Uterus (tissue), 4 donors: ENCODE results near the gene IGFN1. TPM values are rescaled to one million over a fixed set of nuclear protein-coding genes. Genes with fewer than 3 reads are reported as not detected.
A peak's percentile ranks its signal among the peaks of the same experiment; 100 is the strongest.
"Not testable (repeated sequence)": the region's sequence is repeated elsewhere in the genome, so short reads cannot be mapped to it uniquely, and the experiment has no call there.

Experiments
- DNase-seq, 2 donors: peaks; one replicate each; pipeline ENCODE4 v3.0.0-alpha.2; 2019 to 2020
- H3K27ac ChIP-seq, 2 donors: fragments of 200-600 bp; sonication (generic); 1 replicate in 1 of 2; 2 replicates in 1 of 2; pipeline ENCODE4 v1.5.1; 2016 to 2018
- H3K27me3 ChIP-seq, 2 donors: fragments of 200-600 bp; sonication (generic); one replicate each; pipeline ENCODE4 v1.5.1; 2018 to 2019; ENCODE audit warnings: control low read depth in 1 of 2
- H3K36me3 ChIP-seq, 2 donors: fragments of 200-600 bp; sonication (generic); one replicate each; pipeline ENCODE4 v1.5.1; 2019; ENCODE audit warnings: control low read depth in 1 of 2
- H3K4me1 ChIP-seq, 2 donors: fragments of 200-600 bp; sonication (generic); one replicate each; pipeline ENCODE4 v1.5.1; 2018 to 2019; ENCODE audit warnings: control low read depth in 1 of 2
- H3K4me3 ChIP-seq, 2 donors: fragments of 200-600 bp; sonication (generic); 1 replicate in 1 of 2; 2 replicates in 1 of 2; pipeline ENCODE4 v1.5.1; 2018 to 2019; ENCODE audit warnings: mild to moderate bottlenecking in 1 of 2
- H3K9me3 ChIP-seq, 2 donors: fragments of 200-600 bp; sonication (generic); one replicate each; pipeline ENCODE4 v1.5.1; 2019; ENCODE audit warnings: control low read depth in 1 of 2
- POLR2A ChIP-seq, 2 donors: fragments of 450-650 bp; IDR thresholded peaks; one replicate each; pipeline ENCODE4 v1.6.1; 2016; ENCODE audit warnings: antibody characterized with exemption in 2 of 2, mild to moderate bottlenecking in 1 of 2, moderate library complexity in 1 of 2
- intact Hi-C: fragments of 100-400 bp; cut with DNase I; formaldehyde crosslinking; loops from one replicate; pipeline ENCODE4 v1.15.1; 2023; ENCODE audit warnings: low total_unique reads
- total RNA-seq, 4 donors: library from RNA; depleted of rRNA in 3 of 4; stranded (reverse); fragments of >200 nt in 3 of 4; gene quantifications; one replicate each; pipeline versions ENCODE4 v1.1.0 to v1.2.4, GENCODE V29; 2014 to 2023
- TF ChIP-seq, protein P1 (sequence below), 4 experiments: fragments of 200-600 bp in 2 of 4; fragments of 450-650 bp in 2 of 4; sonication (generic) in 2 of 4; IDR thresholded peaks; one replicate each; pipeline ENCODE4 v1.5.1; 2016 to 2019; ENCODE audit warnings: antibody characterized with exemption in 4 of 4, mild to moderate bottlenecking in 2 of 4, moderate library complexity in 1 of 4
- donor health status: DM: yes; HTN: yes; CAD: no.

Gene IGFN1
- total RNA-seq, 4 donors from 2014 or later, result 0.51 to 5.4 (median 2.1) TPM; not detected in 1

DNA sequence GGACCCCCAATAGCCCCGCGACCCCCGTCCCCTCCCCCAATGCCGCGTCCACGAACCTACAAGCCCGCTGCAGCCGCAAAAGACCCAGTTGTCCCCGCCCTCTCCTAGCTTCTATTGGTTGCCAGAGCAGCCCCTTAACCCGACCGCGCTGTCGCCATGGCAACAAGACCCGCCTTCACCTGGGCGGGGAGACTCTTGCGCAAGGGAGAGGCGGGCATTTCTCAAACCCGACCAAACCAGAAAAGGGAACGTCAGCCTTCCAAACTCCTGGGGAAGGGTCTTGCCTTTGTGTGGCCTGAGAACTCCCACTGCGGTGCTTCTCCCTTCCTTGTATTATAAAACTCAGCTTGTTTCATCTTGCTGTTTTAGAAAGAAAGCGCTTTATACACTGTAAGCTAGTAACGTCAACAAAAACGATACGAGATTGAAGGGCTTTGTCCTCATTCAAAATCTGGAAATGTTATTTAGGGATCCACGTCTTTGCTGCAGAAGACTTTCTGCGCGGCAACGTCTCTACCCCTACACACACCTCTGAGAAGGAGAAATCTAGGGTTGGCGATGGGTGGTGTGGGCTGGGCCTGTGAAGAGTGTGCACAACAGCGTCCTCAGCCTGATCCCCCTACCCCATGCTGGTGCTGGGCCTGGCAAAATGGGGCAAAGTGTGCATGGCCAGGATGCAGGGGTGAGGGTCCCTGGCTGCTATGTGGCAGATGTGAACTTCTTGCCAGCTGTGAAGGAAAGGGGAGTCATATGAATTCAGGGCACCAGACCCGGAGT, 36.0 kb upstream of the IGFN1 start, which contains the start of gene TMEM9:
TSS of gene TMEM9 (minus strand) at position 86 of the 777 bp plus-strand sequence. CDS start 551 bp downstream, outside the sequence.
- peaks cover 0 to 7% of the 10 kb centered on the region in 2 donors for H3K4me1 ChIP-seq
- no peaks in the 10 kb centered on the region for H3K9me3 ChIP-seq
- peak; percentile 97 to 98 for DNase-seq
- peak within 1 kb of the TSS; percentile 76 to 79 for H3K27ac ChIP-seq
- TF ChIP-seq POLR2A (IDR thresholded peaks at IDR 0.05), result peak; percentile 35 to 55
- TF ChIP-seq, protein P1, sequence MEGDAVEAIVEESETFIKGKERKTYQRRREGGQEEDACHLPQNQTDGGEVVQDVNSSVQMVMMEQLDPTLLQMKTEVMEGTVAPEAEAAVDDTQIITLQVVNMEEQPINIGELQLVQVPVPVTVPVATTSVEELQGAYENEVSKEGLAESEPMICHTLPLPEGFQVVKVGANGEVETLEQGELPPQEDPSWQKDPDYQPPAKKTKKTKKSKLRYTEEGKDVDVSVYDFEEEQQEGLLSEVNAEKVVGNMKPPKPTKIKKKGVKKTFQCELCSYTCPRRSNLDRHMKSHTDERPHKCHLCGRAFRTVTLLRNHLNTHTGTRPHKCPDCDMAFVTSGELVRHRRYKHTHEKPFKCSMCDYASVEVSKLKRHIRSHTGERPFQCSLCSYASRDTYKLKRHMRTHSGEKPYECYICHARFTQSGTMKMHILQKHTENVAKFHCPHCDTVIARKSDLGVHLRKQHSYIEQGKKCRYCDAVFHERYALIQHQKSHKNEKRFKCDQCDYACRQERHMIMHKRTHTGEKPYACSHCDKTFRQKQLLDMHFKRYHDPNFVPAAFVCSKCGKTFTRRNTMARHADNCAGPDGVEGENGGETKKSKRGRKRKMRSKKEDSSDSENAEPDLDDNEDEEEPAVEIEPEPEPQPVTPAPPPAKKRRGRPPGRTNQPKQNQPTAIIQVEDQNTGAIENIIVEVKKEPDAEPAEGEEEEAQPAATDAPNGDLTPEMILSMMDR (IDR thresholded peaks at IDR 0.05), result no peak
- no peaks in the 10 kb centered on the region for H3K36me3 ChIP-seq
- intact Hi-C loops, result no loop called here
- H3K4me3 ChIP-seq, result peak within 1 kb of the TSS; percentile 63 to 95
- H3K27me3 ChIP-seq, result no peaks in the 10 kb centered on the region

DNA sequence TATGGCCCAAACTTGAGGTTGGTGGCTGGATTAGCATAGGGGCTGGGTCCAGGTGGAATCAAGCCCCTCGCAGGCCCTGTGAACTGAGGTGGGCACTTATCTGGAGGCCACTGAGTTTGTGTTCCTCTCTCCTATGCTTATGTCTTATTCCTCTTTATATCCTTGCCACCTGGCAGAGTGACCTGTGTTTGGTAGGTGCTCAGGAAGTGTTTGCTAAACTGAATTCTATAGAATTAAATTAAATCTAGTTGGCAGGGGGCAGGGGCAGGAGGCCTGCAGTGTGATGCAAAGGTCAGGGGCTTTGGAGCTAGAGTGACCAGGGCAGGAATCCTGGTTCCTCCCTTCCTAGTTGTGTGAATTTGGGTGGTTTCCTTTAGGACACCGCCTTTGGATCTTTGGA, 35.3 kb upstream of the IGFN1 start:
- TF ChIP-seq, protein P1 (IDR thresholded peaks at IDR 0.05), result no peak
- TF ChIP-seq POLR2A (IDR thresholded peaks at IDR 0.05), result no peak
- intact Hi-C loops, result no loop called here
- Histone ChIP-seq H3K27ac (no peak overlapping the region), H3K9me3 (no peaks in the 10 kb centered on the region), H3K4me3 (no peak overlapping the region), H3K27me3 (no peaks in the 10 kb centered on the region), H3K36me3 (no peaks in the 10 kb centered on the region), H3K4me1 (peaks cover 0 to 7% of the 10 kb centered on the region in 2 donors)
- DNase-seq, result no peak

DNA sequence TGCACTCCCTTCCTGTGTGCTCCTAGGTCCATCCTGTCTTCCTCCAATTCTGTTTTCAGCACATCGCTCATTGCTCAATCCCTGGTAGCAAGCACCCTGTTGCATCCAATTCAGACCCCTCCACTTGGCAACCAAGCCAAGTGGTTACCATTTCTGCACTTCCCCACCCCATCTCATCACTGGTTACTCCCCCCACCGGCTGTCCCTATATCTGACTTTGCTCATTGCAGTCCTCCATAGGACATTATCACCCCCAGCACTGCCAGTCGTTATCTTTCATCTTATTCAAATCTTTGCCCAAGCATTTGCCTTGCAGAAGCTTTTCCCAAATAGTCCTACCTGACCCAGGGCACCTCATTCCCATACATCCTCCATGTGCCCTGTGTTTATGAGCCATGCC, 34.3 kb upstream of the IGFN1 start:
- no peak for TF ChIP-seq POLR2A (IDR thresholded peaks at IDR 0.05)
- TF ChIP-seq, protein P1 (IDR thresholded peaks at IDR 0.05), result no peak
- H3K27ac ChIP-seq, result no peak overlapping the region
- no peak overlapping the region for H3K4me3 ChIP-seq
- no peaks in the 10 kb centered on the region for H3K9me3 ChIP-seq
- H3K36me3 ChIP-seq, result no peaks in the 10 kb centered on the region
- intact Hi-C loops, result no loop called here
- no peak for DNase-seq
- H3K4me1 ChIP-seq, result peaks cover 0 to 7% of the 10 kb centered on the region in 2 donors
- no peaks in the 10 kb centered on the region for H3K27me3 ChIP-seq

DNA sequence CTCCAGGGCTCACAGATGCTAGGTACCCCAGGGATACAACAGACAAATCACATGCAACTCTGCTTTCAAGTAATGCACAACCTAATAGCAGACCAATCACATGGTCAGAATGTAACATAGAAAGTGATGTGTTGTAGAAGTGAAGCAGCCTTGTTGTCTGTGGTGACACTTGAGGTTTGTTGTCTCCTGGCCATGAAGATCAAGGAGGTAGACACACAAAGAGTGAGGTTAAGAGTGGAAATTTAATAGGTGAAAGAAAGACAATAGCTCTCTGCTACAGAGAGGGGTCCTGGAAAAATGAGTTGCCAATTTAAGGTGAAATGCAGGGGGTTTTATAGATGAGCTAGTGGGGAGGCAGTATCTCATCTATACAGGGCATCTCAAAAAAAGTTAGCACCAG, 33.8 kb upstream of the IGFN1 start:
- Histone ChIP-seq H3K27ac (no peak overlapping the region), H3K27me3 (no peaks in the 10 kb centered on the region), H3K4me3 (no peak overlapping the region), H3K9me3 (no peaks in the 10 kb centered on the region), H3K36me3 (no peaks in the 10 kb centered on the region), H3K4me1 (peaks cover 0 to 7% of the 10 kb centered on the region in 2 donors)
- no peak for TF ChIP-seq POLR2A (IDR thresholded peaks at IDR 0.05)
- TF ChIP-seq, protein P1 (IDR thresholded peaks at IDR 0.05), result no peak
- no peak for DNase-seq
- intact Hi-C loops, result no loop called here

DNA sequence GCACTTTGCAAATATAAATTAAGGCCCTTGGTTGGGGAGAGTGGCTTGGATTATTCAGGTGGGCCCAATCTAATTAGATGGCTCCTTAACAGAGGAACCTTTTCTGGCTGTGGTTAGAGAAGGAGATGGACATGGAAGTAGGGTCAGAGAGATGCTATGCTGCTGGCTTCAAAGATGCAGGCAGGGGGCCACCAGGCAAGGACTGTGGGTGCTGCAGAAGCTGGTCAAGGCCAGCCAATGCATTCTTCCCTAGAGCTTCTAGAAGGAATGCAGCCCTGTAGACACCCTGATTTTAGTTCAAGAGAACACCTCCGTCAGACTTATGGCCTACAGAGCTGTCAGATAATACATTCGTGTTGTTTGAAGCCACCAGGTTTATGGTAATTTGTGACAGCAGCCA, 32.7 kb upstream of the IGFN1 start:
- Histone ChIP-seq H3K9me3 (no peaks in the 10 kb centered on the region), H3K36me3 (no peaks in the 10 kb centered on the region), H3K27me3 (no peaks in the 10 kb centered on the region), H3K4me3 (no peak overlapping the region), H3K27ac (no peak overlapping the region), H3K4me1 (peaks cover 0 to 2% of the 10 kb centered on the region in 2 donors)
- DNase-seq, result no peak
- TF ChIP-seq, protein P1 (IDR thresholded peaks at IDR 0.05), result no peak
- TF ChIP-seq POLR2A (IDR thresholded peaks at IDR 0.05), result no peak
- intact Hi-C loops, result no loop called here

DNA sequence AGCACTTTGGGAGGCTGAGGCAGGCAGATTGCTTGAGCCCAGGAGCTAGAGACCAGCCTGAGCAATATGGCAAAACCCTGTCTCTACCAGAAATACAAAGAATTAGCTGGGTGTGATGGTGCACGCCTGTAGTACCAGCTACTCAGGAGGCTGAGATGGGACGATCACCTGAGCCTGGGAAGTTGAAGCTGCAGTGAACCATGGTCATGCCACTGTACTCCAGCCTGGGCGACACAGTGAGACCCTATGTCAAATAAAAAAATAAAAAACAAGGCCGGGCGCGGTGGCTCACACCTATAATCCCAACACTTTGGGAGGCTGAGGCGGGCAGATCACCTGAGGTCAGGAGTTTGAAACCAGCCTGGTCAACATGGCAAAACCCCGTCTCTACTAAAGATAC, 27.6 kb upstream of the IGFN1 start:
- H3K36me3 ChIP-seq, H3K27ac ChIP-seq, H3K4me1 ChIP-seq, H3K9me3 ChIP-seq, DNase-seq, H3K27me3 ChIP-seq, H3K4me3 ChIP-seq, intact Hi-C loops: not testable (repeated sequence)
